GM10248 (cell line): Measurements from ENCODE around the gene RPS19.

Source experiments
- CTCF ChIA-PET: fragments of 300-600 bp; sonication (Branson Sonifier 250); formaldehyde crosslinking; extraction: SDS; loops from one replicate; lab custom pipeline; 2021; ENCODE audit warnings: antibody characterized with exemption; lab: Yijun Ruan, JAX
- POLR2A ChIA-PET: fragments of 350-650 bp; sonication (Branson Sonifier 250); formaldehyde crosslinking; extraction: SDS; loops from one replicate; lab custom pipeline; 2020; ENCODE audit warnings: antibody characterized with exemption; lab: Yijun Ruan, JAX
- DNase-seq: peaks from one replicate; pipeline ENCODE4 v3.0.0; 2012; ENCODE audit errors: extremely low spot score
- TF ChIP-seq, protein P1 (sequence below): IDR thresholded peaks from 2 replicates; pipeline ENCODE4 v1.5.1; 2012; ENCODE audit warnings: mild to moderate bottlenecking, low read depth; ENCODE audit errors: extremely low read depth, missing control alignments, control extremely low read depth

Gene RPS19

DNA sequence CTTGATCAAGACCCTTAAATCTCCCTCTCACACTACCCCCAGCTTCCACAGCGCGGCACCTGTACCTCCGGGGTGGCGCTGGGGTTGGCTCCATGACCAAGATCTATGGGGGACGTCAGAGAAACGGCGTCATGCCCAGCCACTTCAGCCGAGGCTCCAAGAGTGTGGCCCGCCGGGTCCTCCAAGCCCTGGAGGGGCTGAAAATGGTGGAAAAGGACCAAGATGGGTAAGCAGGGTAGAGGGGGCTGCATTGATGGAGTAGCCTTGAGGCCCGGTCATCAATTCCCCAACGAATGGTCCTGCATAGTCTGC, 8.9 kb downstream of the RPS19 start:
- ChIA-PET CTCF (interaction anchor here (1.0 to 7.3 kb wide), 6 partner anchors 8 to 88 kb away, joined by 3 to 33 read pairs (median 4); partner anchors contain the start of gene RPS19), POLR2A (interaction anchor here (0.9 to 1.7 kb wide), 4 partner anchors 8 to 76 kb away, joined by 4 to 7 read pairs (median 5); partner anchors contain the start of genes CD79A and RPS19)
- TF ChIP-seq, protein P1, sequence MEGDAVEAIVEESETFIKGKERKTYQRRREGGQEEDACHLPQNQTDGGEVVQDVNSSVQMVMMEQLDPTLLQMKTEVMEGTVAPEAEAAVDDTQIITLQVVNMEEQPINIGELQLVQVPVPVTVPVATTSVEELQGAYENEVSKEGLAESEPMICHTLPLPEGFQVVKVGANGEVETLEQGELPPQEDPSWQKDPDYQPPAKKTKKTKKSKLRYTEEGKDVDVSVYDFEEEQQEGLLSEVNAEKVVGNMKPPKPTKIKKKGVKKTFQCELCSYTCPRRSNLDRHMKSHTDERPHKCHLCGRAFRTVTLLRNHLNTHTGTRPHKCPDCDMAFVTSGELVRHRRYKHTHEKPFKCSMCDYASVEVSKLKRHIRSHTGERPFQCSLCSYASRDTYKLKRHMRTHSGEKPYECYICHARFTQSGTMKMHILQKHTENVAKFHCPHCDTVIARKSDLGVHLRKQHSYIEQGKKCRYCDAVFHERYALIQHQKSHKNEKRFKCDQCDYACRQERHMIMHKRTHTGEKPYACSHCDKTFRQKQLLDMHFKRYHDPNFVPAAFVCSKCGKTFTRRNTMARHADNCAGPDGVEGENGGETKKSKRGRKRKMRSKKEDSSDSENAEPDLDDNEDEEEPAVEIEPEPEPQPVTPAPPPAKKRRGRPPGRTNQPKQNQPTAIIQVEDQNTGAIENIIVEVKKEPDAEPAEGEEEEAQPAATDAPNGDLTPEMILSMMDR: no peak
- no peak for DNase-seq

GRCh38 chr19:41869374-41869955, 9.4 kb downstream of the RPS19 start:
- ChIA-PET POLR2A (interaction anchor here (0.7 to 1.7 kb wide), 5 partner anchors 10 to 386 kb away, joined by 3 to 7 read pairs (median 4); partner anchors contain the start of gene RPS19), CTCF (interaction anchor here (1.0 to 7.3 kb wide), 5 partner anchors 9 to 82 kb away, joined by 3 to 52 read pairs (median 7); partner anchors contain the start of gene RPS19)
- no peak for DNase-seq
- TF ChIP-seq, protein P1: no peak

DNA sequence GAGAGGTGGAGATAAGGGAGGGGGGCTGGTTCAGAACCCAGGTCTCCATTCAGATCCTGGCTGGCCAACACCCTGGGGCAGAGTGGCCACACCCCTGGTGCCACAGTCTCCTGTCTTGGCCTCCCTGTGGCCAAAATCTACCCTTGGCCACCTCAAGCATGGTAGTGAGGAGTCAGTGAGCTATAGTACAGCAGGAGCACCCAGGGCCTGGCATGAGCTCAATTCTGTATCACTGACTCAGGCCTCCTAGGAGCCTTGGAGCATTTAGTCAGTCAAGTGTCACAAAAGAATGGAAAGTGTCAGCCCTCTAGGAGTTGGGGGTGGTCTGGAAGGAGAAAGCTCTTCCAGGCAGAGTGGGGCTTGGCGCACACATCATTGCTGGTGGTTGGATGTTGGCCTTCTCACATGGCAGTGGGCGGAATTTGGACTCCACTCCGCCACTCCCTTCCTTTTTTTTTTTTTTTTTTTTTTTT, 10.4 kb downstream of the RPS19 start:
- ChIA-PET POLR2A (interaction anchor here (0.7 to 4.2 kb wide), 7 partner anchors 10 to 90 kb away, joined by 3 to 31 read pairs (median 5); partner anchors contain the start of gene RPS19), CTCF (interaction anchor here (1.0 to 5.0 kb wide), 9 partner anchors 10 to 88 kb away, joined by 4 to 52 read pairs (median 12); partner anchors contain the start of genes RABAC1 and RPS19)
- no peak for DNase-seq
- TF ChIP-seq, protein P1: no peak

- ChIA-PET POLR2A (interaction anchor here (1.8 to 4.2 kb wide), 3 partner anchors 9 to 86 kb away, joined by 10 to 31 read pairs (median 13); partner anchors contain the start of genes RABAC1 and RPS19), CTCF (interaction anchor here (1.3 to 5.0 kb wide), 14 partner anchors 8 to 163 kb away, joined by 3 to 60 read pairs (median 20); partner anchors contain the start of genes ARHGEF1, RABAC1 and RPS19)
- DNase-seq: peak; percentile 78
- TF ChIP-seq, protein P1: no peak
Measured at GRCh38 chr19:41871573-41872383, 11.7 kb downstream of the RPS19 start.

GRCh38 chr19:41872384-41872774, 12.3 kb downstream of the RPS19 start:
- TF ChIP-seq, protein P1: no peak
- CTCF ChIA-PET: interaction anchor here (1.2 to 5.0 kb wide), 15 partner anchors 8 to 370 kb away, joined by 3 to 60 read pairs (median 10); partner anchors contain the start of genes ARHGEF1, GSK3A, RABAC1 and RPS19
- DNase-seq: no peak
- POLR2A ChIA-PET: interaction anchor here (1.4 to 4.2 kb wide), 4 partner anchors 9 to 86 kb away, joined by 6 to 31 read pairs (median 12); partner anchors contain the start of genes RABAC1 and RPS19
